Parathyroid adenoma (tissue), 2 donors: ENCODE results near the gene ETS1.

Source experiments
- H2AFZ ChIP-seq: fragments of 300-600 bp; sonication (generic); one replicate; pipeline ENCODE4 v1.7.0; 2017; ENCODE audit warnings: antibody characterized with exemption, mild to moderate bottlenecking
- H3K27ac ChIP-seq: fragments of 300-600 bp; sonication (generic); one replicate; pipeline ENCODE4 v1.7.0; 2017
- H3K27me3 ChIP-seq: fragments of 300-600 bp; sonication (generic); one replicate; pipeline ENCODE4 v1.7.0; 2017; ENCODE audit warnings: low read length; ENCODE audit not compliant: control insufficient read depth, insufficient read depth
- H3K36me3 ChIP-seq: fragments of 300-600 bp; sonication (generic); one replicate; pipeline ENCODE4 v1.7.0; 2017; ENCODE audit warnings: low read length; ENCODE audit not compliant: control insufficient read depth, insufficient read depth
- H3K4me1 ChIP-seq: fragments of 300-600 bp; sonication (generic); one replicate; pipeline ENCODE4 v1.7.0; 2017; ENCODE audit warnings: control low read depth
- H3K4me2 ChIP-seq: fragments of 300-600 bp; sonication (generic); one replicate; pipeline ENCODE4 v1.7.0; 2017; ENCODE audit warnings: low read length
- H3K4me3 ChIP-seq: fragments of 300-600 bp; sonication (generic); one replicate; pipeline ENCODE4 v1.7.0; 2017; ENCODE audit warnings: low read depth, low read length
- H3K79me2 ChIP-seq: fragments of 300-600 bp; sonication (generic); one replicate; pipeline ENCODE4 v1.7.0; 2017; ENCODE audit warnings: control low read depth
- H3K9ac ChIP-seq: fragments of 300-600 bp; sonication (generic); one replicate; pipeline ENCODE4 v1.7.0; 2017; ENCODE audit warnings: mild to moderate bottlenecking
- H3K9me3 ChIP-seq: fragments of 300-600 bp; sonication (generic); one replicate; pipeline ENCODE4 v1.7.0; 2017; ENCODE audit warnings: low read length; ENCODE audit not compliant: control insufficient read depth
- TF ChIP-seq, protein P1 (sequence below): fragments of 300-600 bp; sonication (generic); IDR thresholded peaks from one replicate; pipeline ENCODE4 v1.7.0; 2017; ENCODE audit warnings: antibody characterized with exemption, mild to moderate bottlenecking
- donor health status: primary hyperparathyroidism.

Gene ETS1

DNA sequence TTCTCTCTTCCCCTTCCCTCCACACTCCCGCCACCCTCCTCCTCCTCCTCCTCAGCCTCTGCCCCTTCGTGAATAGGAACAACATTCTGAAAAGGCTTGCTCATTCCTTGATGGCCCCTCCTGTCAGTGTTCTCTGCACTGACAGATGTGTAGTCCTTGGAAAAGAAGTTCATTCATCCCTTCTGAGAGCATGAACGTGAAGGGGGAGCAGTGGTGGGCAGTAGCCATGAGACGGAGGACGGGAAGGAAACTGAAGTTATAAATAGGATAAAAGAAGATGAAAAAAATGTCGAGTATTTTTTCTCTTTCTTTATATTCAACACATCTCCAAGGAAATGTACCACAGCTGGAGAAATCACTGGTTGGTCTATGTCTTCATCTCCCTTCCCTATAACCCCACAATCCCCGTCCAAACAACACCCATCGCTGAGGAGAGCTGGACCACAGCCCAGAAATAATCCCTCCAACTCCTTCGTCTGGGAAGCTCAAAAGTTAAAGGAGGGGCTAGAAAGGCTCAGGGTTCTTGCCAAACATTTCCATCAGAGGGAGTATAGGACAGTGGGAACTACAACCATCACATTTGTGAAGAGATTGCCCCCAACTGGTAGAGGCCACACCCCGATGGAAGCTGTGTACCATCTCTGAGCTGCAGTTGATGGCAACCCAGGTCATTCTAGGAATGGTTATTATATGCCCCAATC lies 33.5 kb downstream of the ETS1 start:
- Histone ChIP-seq H3K36me3 (no peaks in the 10 kb centered on the region), H3K27me3 (no peaks in the 10 kb centered on the region), H2AFZ (no peak overlapping the region), H3K9me3 (no peaks in the 10 kb centered on the region), H3K4me3 (no peak overlapping the region), H3K4me2 (no peak overlapping the region), H3K4me1 (no peaks in the 10 kb centered on the region), H3K79me2 (no peaks in the 10 kb centered on the region), H3K9ac (no peak overlapping the region), H3K27ac (peak overlapping the region; percentile 1)
- TF ChIP-seq, protein P1, sequence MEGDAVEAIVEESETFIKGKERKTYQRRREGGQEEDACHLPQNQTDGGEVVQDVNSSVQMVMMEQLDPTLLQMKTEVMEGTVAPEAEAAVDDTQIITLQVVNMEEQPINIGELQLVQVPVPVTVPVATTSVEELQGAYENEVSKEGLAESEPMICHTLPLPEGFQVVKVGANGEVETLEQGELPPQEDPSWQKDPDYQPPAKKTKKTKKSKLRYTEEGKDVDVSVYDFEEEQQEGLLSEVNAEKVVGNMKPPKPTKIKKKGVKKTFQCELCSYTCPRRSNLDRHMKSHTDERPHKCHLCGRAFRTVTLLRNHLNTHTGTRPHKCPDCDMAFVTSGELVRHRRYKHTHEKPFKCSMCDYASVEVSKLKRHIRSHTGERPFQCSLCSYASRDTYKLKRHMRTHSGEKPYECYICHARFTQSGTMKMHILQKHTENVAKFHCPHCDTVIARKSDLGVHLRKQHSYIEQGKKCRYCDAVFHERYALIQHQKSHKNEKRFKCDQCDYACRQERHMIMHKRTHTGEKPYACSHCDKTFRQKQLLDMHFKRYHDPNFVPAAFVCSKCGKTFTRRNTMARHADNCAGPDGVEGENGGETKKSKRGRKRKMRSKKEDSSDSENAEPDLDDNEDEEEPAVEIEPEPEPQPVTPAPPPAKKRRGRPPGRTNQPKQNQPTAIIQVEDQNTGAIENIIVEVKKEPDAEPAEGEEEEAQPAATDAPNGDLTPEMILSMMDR: no peak

DNA sequence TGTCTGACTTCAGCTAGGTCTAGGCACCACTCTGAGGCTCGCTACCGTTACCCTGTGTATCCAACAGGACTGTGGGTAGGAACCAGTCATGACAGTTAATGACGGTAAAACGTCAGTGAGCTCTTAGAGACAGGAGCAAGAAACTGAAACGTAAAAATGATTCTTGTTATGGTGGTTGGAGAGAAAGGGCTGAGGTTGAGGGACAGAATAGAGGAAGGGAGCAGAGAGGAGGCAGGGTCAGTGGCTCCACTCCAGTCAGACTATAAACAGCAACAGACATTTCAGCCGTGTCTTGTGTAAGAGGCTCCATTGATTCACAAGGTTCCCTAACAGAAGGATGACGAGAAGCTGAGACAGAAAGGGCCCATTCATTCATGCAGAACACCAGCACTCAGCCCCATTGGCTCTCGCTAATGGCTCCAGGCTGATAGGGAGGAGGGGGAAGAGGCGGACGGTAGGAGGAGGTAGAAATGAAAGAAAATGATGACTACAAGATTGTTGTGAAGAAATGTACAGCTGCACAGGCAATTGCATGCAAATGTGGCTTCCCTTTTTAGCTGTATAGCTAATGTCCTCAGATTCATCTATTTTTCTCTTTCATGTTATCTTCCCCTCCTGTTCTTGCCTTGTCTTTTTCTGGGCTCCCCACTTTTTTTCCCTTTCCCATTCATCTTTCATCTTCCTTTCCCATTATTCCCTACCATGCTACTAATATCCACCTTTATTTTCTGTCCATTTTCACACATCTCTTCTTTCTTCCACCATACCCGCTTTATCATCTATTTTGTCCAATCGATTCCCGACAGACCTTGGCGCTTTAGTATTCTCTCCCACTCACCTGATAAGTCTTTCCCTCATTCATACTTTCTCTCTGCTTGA lies 34.3 kb downstream of the ETS1 start:
- Histone ChIP-seq H3K4me2 (no peak overlapping the region), H3K79me2 (no peaks in the 10 kb centered on the region), H3K27me3 (no peaks in the 10 kb centered on the region), H3K36me3 (no peaks in the 10 kb centered on the region), H3K9ac (no peak overlapping the region), H3K4me3 (no peak overlapping the region), H3K27ac (peak overlapping the region; percentile 1), H3K9me3 (no peaks in the 10 kb centered on the region), H3K4me1 (no peaks in the 10 kb centered on the region), H2AFZ (no peak overlapping the region)
- TF ChIP-seq, protein P1: no peak

DNA sequence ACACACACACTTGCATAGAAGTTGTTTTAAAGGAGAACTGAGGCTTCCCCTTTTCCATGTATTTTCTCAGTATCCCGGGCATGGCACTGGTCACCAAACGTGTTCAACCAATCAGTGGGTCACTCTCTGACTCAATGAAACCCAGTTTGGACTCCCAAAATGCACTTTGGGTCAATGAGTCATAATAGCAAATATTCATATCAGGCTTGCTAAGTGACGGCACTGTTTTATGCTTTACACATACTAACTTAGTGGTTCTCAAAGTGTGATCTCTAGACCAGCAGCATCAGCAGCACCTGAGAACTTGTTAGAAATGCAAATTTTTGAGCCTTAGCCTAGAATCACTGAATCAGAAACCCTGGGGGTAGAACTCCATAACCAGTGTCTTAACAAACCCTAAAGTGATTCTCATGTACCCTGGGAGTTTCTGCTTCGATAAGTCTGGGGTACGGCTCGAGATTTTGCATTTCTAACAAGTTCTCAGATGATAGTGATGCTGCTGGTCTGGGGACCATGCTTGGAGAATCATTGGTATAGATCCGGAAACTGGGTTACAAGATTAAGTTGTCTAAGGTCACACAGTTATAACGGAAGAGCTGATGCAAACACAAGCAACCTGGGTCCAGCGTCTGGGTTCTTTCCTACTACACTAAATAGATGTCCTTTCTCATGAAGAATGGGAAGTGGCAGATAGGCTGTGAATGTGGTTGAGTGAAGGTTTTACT lies 35.6 kb downstream of the ETS1 start:
- no peak overlapping the region for H3K27ac ChIP-seq
- no peaks in the 10 kb centered on the region for H3K4me1 ChIP-seq
- H3K36me3 ChIP-seq: no peaks in the 10 kb centered on the region

DNA sequence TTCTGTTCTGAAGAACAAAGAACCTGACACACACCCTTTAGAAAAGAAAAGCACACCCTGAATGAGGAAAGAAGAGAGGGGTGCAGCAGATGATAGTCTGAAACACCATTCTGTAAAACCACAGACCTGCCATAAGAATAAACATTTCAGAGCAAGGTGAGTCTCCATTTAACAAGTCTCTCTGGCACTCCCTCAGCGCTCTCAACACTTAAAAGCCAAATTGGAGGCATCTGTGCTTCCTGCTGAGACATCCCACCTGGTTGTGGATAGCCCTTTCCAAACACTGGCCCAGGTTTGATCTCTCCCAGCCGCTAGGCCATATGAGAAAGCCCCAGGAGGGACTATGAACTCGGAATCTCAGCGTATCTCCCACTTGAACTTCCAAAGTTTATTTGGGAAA lies 36.3 kb downstream of the ETS1 start:
- no peaks in the 10 kb centered on the region for H3K79me2 ChIP-seq
- H3K4me3 ChIP-seq: no peak overlapping the region
- no peak overlapping the region for H2AFZ ChIP-seq
- H3K27me3 ChIP-seq: no peaks in the 10 kb centered on the region
- H3K36me3 ChIP-seq: no peaks in the 10 kb centered on the region
- H3K27ac ChIP-seq: no peak overlapping the region
- H3K4me1 ChIP-seq: no peaks in the 10 kb centered on the region
- H3K4me2 ChIP-seq: no peak overlapping the region
- TF ChIP-seq, protein P1: no peak
- no peak overlapping the region for H3K9ac ChIP-seq
- H3K9me3 ChIP-seq: no peaks in the 10 kb centered on the region

More for the DNA sequence above, 35.6 kb downstream of the ETS1 start:
- Histone ChIP-seq H3K4me3 (no peak overlapping the region), H3K4me2 (no peak overlapping the region), H3K79me2 (no peaks in the 10 kb centered on the region), H3K9ac (no peak overlapping the region), H2AFZ (no peak overlapping the region), H3K27me3 (no peaks in the 10 kb centered on the region), H3K9me3 (no peaks in the 10 kb centered on the region)
- TF ChIP-seq, protein P1: no peak
